GM23338 (cell line): Measurements from ENCODE around the gene C6. TPM values are rescaled to one million over a fixed set of nuclear protein-coding genes. Genes with fewer than 3 reads are reported as not detected.

Experiments
- ATAC-seq: fragments of 200-7000 bp; cut with Tn5 transposase; 3 replicates; pipeline ENCODE4 v1.9.1; 2020
- DNase-seq: peaks from one replicate; pipeline ENCODE4 v3.0.0-alpha.2; 2015; ENCODE audit warnings: low spot score
- H2AFZ ChIP-seq: fragments of 200-600 bp; sonication (generic); 2 replicates; pipeline ENCODE4 v1.8.0; 2016; ENCODE audit warnings: antibody characterized with exemption, mild to moderate bottlenecking, moderate library complexity
- H3F3A ChIP-seq: fragments of 200-600 bp; sonication (generic); replicated peaks from 2 replicates; pipeline ENCODE4 v1.8.0; 2017; ENCODE audit warnings: antibody characterized with exemption, mixed run types, low read depth
- H3K27ac ChIP-seq: fragments of 200-600 bp; sonication (generic); 2 replicates; pipeline ENCODE4 v1.6.1; 2016; ENCODE audit warnings: low read depth
- H3K27me3 ChIP-seq: fragments of 200-600 bp; sonication (generic); 2 replicates; pipeline ENCODE4 v1.8.0; 2016; ENCODE audit warnings: mild to moderate bottlenecking, mixed run types, moderate library complexity; ENCODE audit not compliant: insufficient read depth
- H3K36me3 ChIP-seq: fragments of 200-600 bp; sonication (generic); 2 replicates; pipeline ENCODE4 v1.8.0; 2016; ENCODE audit warnings: mild to moderate bottlenecking; ENCODE audit not compliant: insufficient read depth
- H3K4me1 ChIP-seq: fragments of 200-600 bp; sonication (generic); 2 replicates; pipeline ENCODE4 v1.8.0; 2016; ENCODE audit warnings: mild to moderate bottlenecking, moderate library complexity; ENCODE audit not compliant: insufficient read depth
- H3K4me2 ChIP-seq: fragments of 200-600 bp; sonication (generic); 2 replicates; pipeline ENCODE4 v1.7.1; 2017; ENCODE audit warnings: mixed run types
- H3K4me3 ChIP-seq: fragments of 200-600 bp; sonication (generic); 2 replicates; pipeline ENCODE4 v1.6.1; 2016; ENCODE audit warnings: mixed run types
- H3K79me2 ChIP-seq: fragments of 200-600 bp; sonication (generic); replicated peaks from 2 replicates; pipeline ENCODE4 v1.8.0; 2017; ENCODE audit warnings: mild to moderate bottlenecking; ENCODE audit not compliant: insufficient read depth
- H3K9me2 ChIP-seq: fragments of 200-600 bp; sonication (generic); 2 replicates; pipeline ENCODE4 v1.8.0; 2017; ENCODE audit not compliant: insufficient read depth
- H4K20me1 ChIP-seq: fragments of 200-600 bp; sonication (generic); replicated peaks from 2 replicates; pipeline ENCODE4 v1.8.0; 2017; ENCODE audit warnings: mild to moderate bottlenecking; ENCODE audit not compliant: insufficient read depth
- H3K27ac Mint-ChIP-seq: 2 replicates; pipeline ENCODE4 v1.8.0; 2020; ENCODE audit warnings: inconsistent platforms, mild to moderate bottlenecking, moderate library complexity, mixed read lengths
- H3K27me3 Mint-ChIP-seq: 3 replicates; pipeline ENCODE4 v1.8.0; 2022; ENCODE audit warnings: low read depth, mild to moderate bottlenecking, moderate library complexity, mixed read lengths, inconsistent platforms; ENCODE audit not compliant: insufficient read depth, poor library complexity
- H3K36me3 Mint-ChIP-seq: 3 replicates; pipeline ENCODE4 v1.8.0; 2021; ENCODE audit warnings: low read depth, mild to moderate bottlenecking, inconsistent platforms, moderate library complexity, mixed read lengths
- H3K4me1 Mint-ChIP-seq: 3 replicates; pipeline ENCODE4 v1.8.0; 2020; ENCODE audit warnings: mild to moderate bottlenecking, inconsistent platforms, mixed read lengths
- H3K4me3 Mint-ChIP-seq: 3 replicates; pipeline ENCODE4 v1.8.0; 2021; ENCODE audit warnings: moderate library complexity, mild to moderate bottlenecking, inconsistent platforms, mixed read lengths
- H3K9me3 Mint-ChIP-seq: 3 replicates; pipeline ENCODE4 v1.8.0; 2020; ENCODE audit warnings: moderate library complexity, mild to moderate bottlenecking, inconsistent platforms, mixed read lengths
- CREB1 ChIP-seq: fragments of 250-450 bp; sonication (Bioruptor Pico); IDR thresholded peaks from 2 replicates; pipeline ENCODE4 v1.5.0; 2020; ENCODE audit warnings: low read depth, mild to moderate bottlenecking, moderate library complexity
- CTCF ChIP-seq, 2 experiments: fragments of 200-600 bp in 1 of 2; sonication (generic) in 1 of 2; conservative IDR thresholded peaks; 2 replicates each; pipeline versions ENCODE4 v1.5.1 to v1.6.1; 2016 to 2017; ENCODE audit warnings: antibody characterized with exemption in 2 of 2, low read depth in 2 of 2, mild to moderate bottlenecking in 2 of 2, moderate library complexity in 1 of 2
- ETS1 ChIP-seq: IDR thresholded peaks from 2 replicates; pipeline ENCODE4 v1.6.1; 2016; ENCODE audit warnings: antibody characterized with exemption
- EZH2 ChIP-seq: fragments of 200-600 bp; sonication (generic); IDR thresholded peaks from one replicate; pipeline ENCODE4 v1.8.0; 2017; ENCODE audit warnings: antibody characterized with exemption, mild to moderate bottlenecking, low read depth; ENCODE audit not compliant: unreplicated experiment
- EZH2phosphoT487 ChIP-seq: fragments of 200-600 bp; sonication (generic); IDR thresholded peaks from one replicate; pipeline ENCODE4 v1.8.1; 2018; ENCODE audit warnings: antibody characterized with exemption; ENCODE audit not compliant: unreplicated experiment
- JUNB ChIP-seq: IDR thresholded peaks from one replicate; pipeline ENCODE4 v1.6.1; 2016; ENCODE audit warnings: antibody characterized with exemption; ENCODE audit not compliant: unreplicated experiment
- NANOG ChIP-seq: IDR thresholded peaks from 2 replicates; pipeline ENCODE4 v1.6.1; 2016; ENCODE audit warnings: antibody characterized with exemption, borderline replicate concordance
- POLR2AphosphoS5 ChIP-seq: IDR thresholded peaks from 2 replicates; pipeline ENCODE4 v1.6.1; 2016; ENCODE audit warnings: antibody characterized with exemption, low read depth
- STAT1 ChIP-seq: IDR thresholded peaks from one replicate; pipeline ENCODE4 v1.6.1; 2016; ENCODE audit warnings: antibody characterized with exemption; ENCODE audit not compliant: unreplicated experiment
- ZNF114 ChIP-seq: fragments of 250-450 bp; sonication (Bioruptor Pico); IDR thresholded peaks from 2 replicates; pipeline ENCODE4 v1.5.0; 2020; ENCODE audit warnings: mild to moderate bottlenecking, moderate library complexity
- ZNF331 ChIP-seq: fragments of 250-450 bp; sonication (Bioruptor Pico); IDR thresholded peaks from 2 replicates; pipeline ENCODE4 v1.5.0; 2020; ENCODE audit warnings: low read depth, mild to moderate bottlenecking, moderate library complexity
- ZNF462 ChIP-seq: fragments of 250-450 bp; sonication (Bioruptor Pico); IDR thresholded peaks from 2 replicates; pipeline ENCODE4 v1.5.0; 2020; ENCODE audit warnings: mild to moderate bottlenecking, moderate library complexity
- polyA plus RNA-seq: library from polyadenylated mRNA; unstranded; fragments of >200 nt; fragmentation: Nextera tagmentation; extraction: Ambion mirVana; gene quantifications from 2 replicates; pipeline ENCODE4 v1.2.1, GENCODE V29; 2016
- total RNA-seq: library from RNA; depleted of rRNA; stranded (reverse); fragments of >200 nt; shearing (Covaris generic); gene quantifications from 2 replicates; pipeline ENCODE4 v1.2.3, GENCODE V29; 2014
- TF ChIP-seq, protein P1 (sequence below): IDR thresholded peaks from one replicate; pipeline ENCODE4 v1.6.1; 2018; ENCODE audit warnings: antibody characterized with exemption; ENCODE audit not compliant: unreplicated experiment

The C6 gene
- total and polyA plus RNA-seq, 2 experiments from 2014 or later = not detected

GRCh38 chr5:41240985-41241384, 27.7 kb upstream of the C6 start:
- no peak overlapping the region for H3K4me2 ChIP-seq
- H3K27me3 ChIP-seq = no peaks in the 10 kb centered on the region
- no peaks in the 10 kb centered on the region for H3K4me1 ChIP-seq
- no peaks in the 10 kb centered on the region for H3K9me2 ChIP-seq
- H3K9me3 Mint-ChIP-seq = no peaks in the 10 kb centered on the region
- H3K27me3 Mint-ChIP-seq = no peaks in the 10 kb centered on the region
- no peaks in the 10 kb centered on the region; the same call in 2 of the 3 replicates for H3K36me3 Mint-ChIP-seq
- DNase-seq (no peak), ATAC-seq (no peak)
- H2AFZ ChIP-seq = no peak overlapping the region
- H3K4me3 ChIP-seq = no peak overlapping the region
- no peaks in the 10 kb centered on the region for H4K20me1 ChIP-seq
- H3K36me3 ChIP-seq = no peaks in the 10 kb centered on the region
- no peaks in the 10 kb centered on the region for H3K79me2 ChIP-seq
- no peak overlapping the region for H3K27ac ChIP-seq
- no peaks in the 10 kb centered on the region for H3F3A ChIP-seq
- H3K27ac Mint-ChIP-seq = no peak overlapping the region
- TF ChIP-seq ZNF114 (CRISPR knock-in tag) = no peak
- TF ChIP-seq EZH2 = no peak
- no peak for TF ChIP-seq JUNB
- no peak for TF ChIP-seq CREB1 (CRISPR knock-in tag)
- TF ChIP-seq ZNF331 (CRISPR knock-in tag) = no peak
- TF ChIP-seq, protein P1, sequence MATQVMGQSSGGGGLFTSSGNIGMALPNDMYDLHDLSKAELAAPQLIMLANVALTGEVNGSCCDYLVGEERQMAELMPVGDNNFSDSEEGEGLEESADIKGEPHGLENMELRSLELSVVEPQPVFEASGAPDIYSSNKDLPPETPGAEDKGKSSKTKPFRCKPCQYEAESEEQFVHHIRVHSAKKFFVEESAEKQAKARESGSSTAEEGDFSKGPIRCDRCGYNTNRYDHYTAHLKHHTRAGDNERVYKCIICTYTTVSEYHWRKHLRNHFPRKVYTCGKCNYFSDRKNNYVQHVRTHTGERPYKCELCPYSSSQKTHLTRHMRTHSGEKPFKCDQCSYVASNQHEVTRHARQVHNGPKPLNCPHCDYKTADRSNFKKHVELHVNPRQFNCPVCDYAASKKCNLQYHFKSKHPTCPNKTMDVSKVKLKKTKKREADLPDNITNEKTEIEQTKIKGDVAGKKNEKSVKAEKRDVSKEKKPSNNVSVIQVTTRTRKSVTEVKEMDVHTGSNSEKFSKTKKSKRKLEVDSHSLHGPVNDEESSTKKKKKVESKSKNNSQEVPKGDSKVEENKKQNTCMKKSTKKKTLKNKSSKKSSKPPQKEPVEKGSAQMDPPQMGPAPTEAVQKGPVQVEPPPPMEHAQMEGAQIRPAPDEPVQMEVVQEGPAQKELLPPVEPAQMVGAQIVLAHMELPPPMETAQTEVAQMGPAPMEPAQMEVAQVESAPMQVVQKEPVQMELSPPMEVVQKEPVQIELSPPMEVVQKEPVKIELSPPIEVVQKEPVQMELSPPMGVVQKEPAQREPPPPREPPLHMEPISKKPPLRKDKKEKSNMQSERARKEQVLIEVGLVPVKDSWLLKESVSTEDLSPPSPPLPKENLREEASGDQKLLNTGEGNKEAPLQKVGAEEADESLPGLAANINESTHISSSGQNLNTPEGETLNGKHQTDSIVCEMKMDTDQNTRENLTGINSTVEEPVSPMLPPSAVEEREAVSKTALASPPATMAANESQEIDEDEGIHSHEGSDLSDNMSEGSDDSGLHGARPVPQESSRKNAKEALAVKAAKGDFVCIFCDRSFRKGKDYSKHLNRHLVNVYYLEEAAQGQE = no peak
- TF ChIP-seq ETS1 = no peak
- TF ChIP-seq STAT1 = no peak
- no peak for TF ChIP-seq NANOG
- TF ChIP-seq EZH2phosphoT487 = no peak
- no peak for TF ChIP-seq POLR2AphosphoS5
- no peak for TF ChIP-seq ZNF462 (CRISPR knock-in tag)
- no peak for TF ChIP-seq CTCF (conservative IDR thresholded peaks at IDR 0.05; ENCODE audit: low read depth in 2 of 2)
- H3K4me3 Mint-ChIP-seq = no peak overlapping the region
- H3K4me1 Mint-ChIP-seq = no peaks in the 10 kb centered on the region
